ENCODE measurements around the gene RTKN2. TPM values are rescaled to one million over a fixed set of nuclear protein-coding genes. Genes with fewer than 3 reads are reported as not detected.

The RTKN2 gene
- total RNA-seq, 1 experiment from 2014 or later = 14.4 TPM

DNA sequence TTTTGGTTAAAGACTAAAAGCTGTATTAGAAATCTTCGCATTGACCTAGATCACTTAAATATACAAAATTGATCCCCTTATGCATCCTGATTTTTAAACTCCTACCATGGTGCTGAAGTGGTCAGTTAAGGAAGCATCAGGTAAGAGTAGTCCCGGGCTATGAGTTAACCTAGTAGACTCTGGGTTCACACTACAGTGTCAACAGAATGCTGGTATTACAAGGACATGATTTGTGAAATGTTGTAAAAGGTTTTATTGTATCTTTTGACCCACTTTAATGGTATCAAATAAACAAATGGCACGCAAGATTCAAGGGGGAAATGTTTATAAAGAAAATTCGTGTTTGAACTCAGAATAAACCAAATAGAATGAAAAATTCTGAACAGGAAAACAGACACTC, 36.8 kb downstream of the RTKN2 start:
- Histone ChIP-seq H4K5ac (ENCODE audit: insufficient read length, low read depth, low read length) (no peak overlapping the region), H3K27ac (ENCODE audit: insufficient read length, low read depth, low read length) (no peak overlapping the region), H2AFZ (ENCODE audit: low read length) (no peak overlapping the region), H3K56ac (ENCODE audit: insufficient read length, low read depth, low read length) (no peak overlapping the region), H3K79me2 (ENCODE audit: insufficient read depth, low read length) (no peaks in the 10 kb centered on the region), H2AK5ac (ENCODE audit: insufficient read length, low read length) (no peak overlapping the region), H3K14ac (ENCODE audit: insufficient read depth, low read length) (no peak overlapping the region), H2BK20ac (ENCODE audit: low read depth, low read length, poor library complexity, severe bottlenecking) (no peak overlapping the region), H2BK12ac (ENCODE audit: insufficient read length, low read depth, low read length) (no peak overlapping the region), H3K4me2 (ENCODE audit: insufficient read depth, insufficient read length, low read length) (no peak overlapping the region), H3K23me2 (ENCODE audit: insufficient read length, low read depth, low read length, poor library complexity, severe bottlenecking) (no peaks in the 10 kb centered on the region), H2BK120ac (ENCODE audit: low read depth, low read length, poor library complexity, severe bottlenecking) (no peak overlapping the region), H3K4me1 (ENCODE audit: insufficient read depth, low read length) (no peaks in the 10 kb centered on the region), H3K23ac (ENCODE audit: insufficient read length, low read depth, low read length) (no peak overlapping the region), H3K4ac (ENCODE audit: low read depth, low read length) (no peak overlapping the region), H3K9me3 (ENCODE audit: control insufficient read depth, low read depth, low read length) (no peaks in the 10 kb centered on the region), H3K27me3 (ENCODE audit: insufficient read depth, low read length) (no peaks in the 10 kb centered on the region), H3T11ph (ENCODE audit: low read length) (no peak overlapping the region), H4K91ac (ENCODE audit: insufficient read length, low read depth, low read length) (no peak overlapping the region), H3K9ac (ENCODE audit: extremely low read depth, insufficient read length, low read length) (no peak overlapping the region), H2BK5ac (ENCODE audit: insufficient read length, low read length) (no peak overlapping the region), H4K8ac (replicated peaks; ENCODE audit: insufficient read length, low read depth, low read length) (no peak overlapping the region), H4K20me1 (ENCODE audit: control insufficient read depth, insufficient read depth, insufficient read length) (no peaks in the 10 kb centered on the region), H2BK15ac (ENCODE audit: low read depth, low read length) (no peak overlapping the region), H3K79me1 (ENCODE audit: insufficient read depth, low read depth, low read length, poor library complexity, severe bottlenecking) (no peaks in the 10 kb centered on the region), H3K18ac (ENCODE audit: insufficient read length, low read depth, low read length) (no peak overlapping the region)
- H3K27ac Mint-ChIP-seq = no peak overlapping the region
- no CpG with 5 or more reads among the region's 4 CpGs for WGBS (ENCODE audit: extremely low coverage, insufficient read length, low lambda C conversion rate)
- no peaks in the 10 kb centered on the region for H3K27me3 Mint-ChIP-seq (ENCODE audit: low read depth)
- TF ChIP-seq, protein P1, sequence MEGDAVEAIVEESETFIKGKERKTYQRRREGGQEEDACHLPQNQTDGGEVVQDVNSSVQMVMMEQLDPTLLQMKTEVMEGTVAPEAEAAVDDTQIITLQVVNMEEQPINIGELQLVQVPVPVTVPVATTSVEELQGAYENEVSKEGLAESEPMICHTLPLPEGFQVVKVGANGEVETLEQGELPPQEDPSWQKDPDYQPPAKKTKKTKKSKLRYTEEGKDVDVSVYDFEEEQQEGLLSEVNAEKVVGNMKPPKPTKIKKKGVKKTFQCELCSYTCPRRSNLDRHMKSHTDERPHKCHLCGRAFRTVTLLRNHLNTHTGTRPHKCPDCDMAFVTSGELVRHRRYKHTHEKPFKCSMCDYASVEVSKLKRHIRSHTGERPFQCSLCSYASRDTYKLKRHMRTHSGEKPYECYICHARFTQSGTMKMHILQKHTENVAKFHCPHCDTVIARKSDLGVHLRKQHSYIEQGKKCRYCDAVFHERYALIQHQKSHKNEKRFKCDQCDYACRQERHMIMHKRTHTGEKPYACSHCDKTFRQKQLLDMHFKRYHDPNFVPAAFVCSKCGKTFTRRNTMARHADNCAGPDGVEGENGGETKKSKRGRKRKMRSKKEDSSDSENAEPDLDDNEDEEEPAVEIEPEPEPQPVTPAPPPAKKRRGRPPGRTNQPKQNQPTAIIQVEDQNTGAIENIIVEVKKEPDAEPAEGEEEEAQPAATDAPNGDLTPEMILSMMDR (conservative IDR thresholded peaks at IDR 0.05) = no peak
- H3K4me3 Mint-ChIP-seq = no peak overlapping the region
- no peaks in the 10 kb centered on the region for H3K9me3 Mint-ChIP-seq
- DNase-seq = no peak
- no peaks in the 10 kb centered on the region for H3K4me1 Mint-ChIP-seq
- H3K36me3 Mint-ChIP-seq (ENCODE audit: insufficient read depth in 1 of 3, low read depth in 3 of 3) = peaks cover 0 to 4% (median 0%) of the 10 kb centered on the region in 3 experiments; a peak in 1 of 7 replicates

Measured in H9 (cell line).